K562 (cell line): ENCODE measurements around the gene BLOC1S4. TPM values are rescaled to one million over a fixed set of nuclear protein-coding genes. Genes with fewer than 3 reads are reported as not detected.
A peak's percentile ranks its signal among the peaks of the same experiment; 100 is the strongest.

Source experiments
- ATAC-seq: fragments of 200-7000 bp; cut with Tn5 transposase; 3 replicates; pipeline ENCODE4 v1.9.1; 2020; ENCODE audit warnings: moderate library complexity
- BruUV-seq: library from RNA; stranded (reverse); fragments of 400-500 nt; replicated peaks from 2 replicates; lab custom pipeline; 2021; lab: Mats Ljungman, UMichigan
- CTCF ChIA-PET: fragments of 300-600 bp; formaldehyde crosslinking; extraction: SDS; loops from one replicate; lab custom pipeline; 2021; ENCODE audit warnings: low intra/inter-chr PET ratio; lab: Yijun Ruan, JAX
- POLR2A ChIA-PET: fragments of 300-600, 350-650 bp; sonication (Branson Sonifier 250); formaldehyde crosslinking; extraction: SDS; loops from one replicate; lab custom pipeline; 2021; ENCODE audit warnings: antibody characterized with exemption, inconsistent platforms; lab: Yijun Ruan, JAX
- DNase-seq, 4 experiments: peaks; one replicate each; pipeline versions ENCODE4 v3.0.0 to v3.0.0-alpha.2; 2011 to 2018; ENCODE audit warnings: low spot score in 3 of 4, mixed read lengths in 3 of 4; ENCODE audit errors: extremely low read depth in 1 of 4
- FAIRE-seq: peaks from 2 replicates; lab custom pipeline; 2011; peaks lifted over from hg19 to GRCh38; lab: Jason Lieb, UNC
- H2AFZ ChIP-seq: 2 replicates; pipeline ENCODE4 v1.6.0; 2011; ENCODE audit warnings: low read depth, low read length, control low read depth, inconsistent platforms
- H3K27ac ChIP-seq: fragments of 200-600 bp; 3 replicates; pipeline ENCODE4 v1.8.0; 2011; ENCODE audit warnings: low read depth, mild to moderate bottlenecking, control low read depth, inconsistent platforms, low read length, moderate library complexity, mixed read lengths; ENCODE audit errors: extremely low read depth
- H3K27me3 ChIP-seq, 2 experiments: fragments of 300-600 bp in 1 of 2; 2 replicates in 1 of 2; 3 replicates in 1 of 2; pipeline versions ENCODE4 v1.6.0 to v1.8.0; 2011; ENCODE audit warnings: inconsistent platforms in 2 of 2, low read length in 2 of 2, mild to moderate bottlenecking in 1 of 2, mixed read lengths in 1 of 2, moderate library complexity in 1 of 2; ENCODE audit not compliant: control insufficient read depth in 2 of 2, insufficient read depth in 2 of 2
- H3K36me3 ChIP-seq: fragments of 300-600 bp; 3 replicates; pipeline ENCODE4 v1.8.0; 2011; ENCODE audit warnings: mild to moderate bottlenecking, low read length, inconsistent platforms; ENCODE audit not compliant: control insufficient read depth, insufficient read depth
- H3K4me1 ChIP-seq, 2 experiments: fragments of 200-600 bp in 1 of 2; replicated peaks in 1 of 2; 2 replicates in 1 of 2; 3 replicates in 1 of 2; pipeline versions ENCODE4 v1.5.1 to v1.8.0; 2011; ENCODE audit warnings: inconsistent platforms in 2 of 2, low read length in 2 of 2, mild to moderate bottlenecking in 1 of 2, mixed read lengths in 1 of 2, moderate library complexity in 1 of 2; ENCODE audit not compliant: control insufficient read depth in 2 of 2, insufficient read depth in 2 of 2
- H3K4me2 ChIP-seq: 2 replicates; pipeline ENCODE4 v1.6.1; 2011; ENCODE audit warnings: low read length, control low read depth, inconsistent platforms, mixed read lengths; ENCODE audit not compliant: insufficient read depth
- H3K4me3 ChIP-seq: fragments of 200-600 bp; sonication (generic), shearing (Covaris generic); 2 replicates; pipeline ENCODE4 v1.5.1; 2016; ENCODE audit warnings: control low read depth, inconsistent platforms
- H3K79me2 ChIP-seq: fragments of 200-600 bp; 3 replicates; pipeline ENCODE4 v1.8.0; 2011; ENCODE audit warnings: low read length, inconsistent platforms; ENCODE audit not compliant: control insufficient read depth, insufficient read depth
- H3K9ac ChIP-seq, 2 experiments: 2 replicates each; pipeline versions ENCODE4 v1.6.0 to v1.6.1; 2011; ENCODE audit warnings: low read depth in 2 of 2, low read length in 2 of 2, control low read depth in 1 of 2, inconsistent platforms in 1 of 2, mild to moderate bottlenecking in 1 of 2, mixed read lengths in 1 of 2; ENCODE audit not compliant: insufficient read depth in 1 of 2
- H3K9me1 ChIP-seq: one replicate; pipeline ENCODE4 v1.6.0; 2011; ENCODE audit warnings: inconsistent platforms, mild to moderate bottlenecking, low read length, moderate library complexity; ENCODE audit not compliant: control insufficient read depth, insufficient read depth
- H3K9me3 ChIP-seq: replicated peaks from 2 replicates; pipeline ENCODE4 v1.5.1; 2011; ENCODE audit warnings: low read depth, low read length, inconsistent platforms; ENCODE audit not compliant: control insufficient read depth, insufficient read depth
- H4K20me1 ChIP-seq: replicated peaks from 2 replicates; pipeline ENCODE4 v1.6.1; 2011; ENCODE audit warnings: low read length, inconsistent platforms, mixed read lengths; ENCODE audit not compliant: control insufficient read depth, insufficient read depth
- ARID2 ChIP-seq: fragments of 450-650 bp; IDR thresholded peaks from 2 replicates; pipeline ENCODE4 v1.6.1; 2017; ENCODE audit warnings: antibody characterized with exemption, mild to moderate bottlenecking
- DACH1 ChIP-seq: fragments of 450-650 bp; IDR thresholded peaks from 2 replicates; pipeline ENCODE4 v1.6.1; 2018; ENCODE audit not compliant: partially characterized antibody
- ELF2 ChIP-seq: fragments of 250-450 bp; sonication (Bioruptor Pico); IDR thresholded peaks from 2 replicates; pipeline ENCODE4 v1.5.0; 2021; ENCODE audit warnings: mild to moderate bottlenecking
- FUS ChIP-seq: fragments of 200-400 bp; formaldehyde crosslinking; optimal IDR thresholded peaks from 2 replicates; pipeline ENCODE3; 2017; ENCODE audit warnings: low read depth, low read length
- KDM2B ChIP-seq: fragments of 250-450 bp; sonication (Bioruptor Pico); IDR thresholded peaks from 2 replicates; pipeline ENCODE4 v1.8.0; 2021; ENCODE audit warnings: mild to moderate bottlenecking, moderate library complexity
- KDM5B ChIP-seq: fragments of 200-600 bp; sonication (generic); IDR thresholded peaks from 2 replicates; pipeline ENCODE4 v1.6.1; 2012; ENCODE audit warnings: low read depth, mild to moderate bottlenecking, moderate library complexity, low read length, control low read depth, inconsistent platforms; ENCODE audit not compliant: insufficient replicate concordance
- NR0B1 ChIP-seq: fragments of 450-650 bp; IDR thresholded peaks from one replicate; pipeline ENCODE4 v1.6.1; 2018; ENCODE audit warnings: mild to moderate bottlenecking, moderate library complexity; ENCODE audit not compliant: partially characterized antibody
- NR3C1 ChIP-seq: sonication (generic); formaldehyde crosslinking; IDR thresholded peaks from 2 replicates; pipeline ENCODE4 v1.8.1; 2022; ENCODE audit warnings: missing genetic modification reagents
- PHF20 ChIP-seq: fragments of 450-650 bp; IDR thresholded peaks from 2 replicates; pipeline ENCODE4 v1.6.1; 2018; ENCODE audit not compliant: partially characterized antibody
- POLR2AphosphoS2 ChIP-seq: IDR thresholded peaks from 2 replicates; pipeline ENCODE4 v1.6.1; 2012; ENCODE audit warnings: low read length, improper control_type of control experiment
- POLR2B ChIP-seq: fragments of 450-650 bp; IDR thresholded peaks from 2 replicates; pipeline ENCODE4 v1.6.1; 2018; ENCODE audit warnings: low read depth; ENCODE audit not compliant: partially characterized antibody
- PTBP1 ChIP-seq: fragments of 200-400 bp; formaldehyde crosslinking; IDR thresholded peaks from 2 replicates; pipeline ENCODE4 v1.6.1; 2017; ENCODE audit warnings: low read depth, low read length
- SIN3B ChIP-seq: fragments of 450-650 bp; IDR thresholded peaks from 2 replicates; pipeline ENCODE4 v1.6.1; 2017; ENCODE audit warnings: low read depth, mild to moderate bottlenecking, moderate library complexity
- SOX6 ChIP-seq: fragments of 450-650 bp; IDR thresholded peaks from 2 replicates; pipeline ENCODE4 v1.6.1; 2014; ENCODE audit warnings: mild to moderate bottlenecking
- SP2 ChIP-seq: IDR thresholded peaks from 2 replicates; pipeline ENCODE4 v1.6.1; 2011; ENCODE audit warnings: mild to moderate bottlenecking, low read depth, low read length, moderate library complexity; ENCODE audit not compliant: poor library complexity, severe bottlenecking; ENCODE audit errors: extremely low read depth
- SUPT5H ChIP-seq: fragments of 450-650 bp; IDR thresholded peaks from 2 replicates; pipeline ENCODE4 v1.6.1; 2016
- ZNF175 ChIP-seq: fragments of 200-800 bp; sonication (Bioruptor generic); IDR thresholded peaks from 2 replicates; pipeline ENCODE4 v1.6.1; 2016; ENCODE audit warnings: low read depth, mild to moderate bottlenecking, missing genetic modification characterization, missing compliant biosample characterization
- ZNF431 ChIP-seq: sonication (generic); formaldehyde crosslinking; IDR thresholded peaks from 2 replicates; pipeline ENCODE4 v1.8.0; 2022; ENCODE audit warnings: mild to moderate bottlenecking, missing genetic modification reagents
- WGBS: fragments of 100-300 bp; shearing (Covaris generic); methylation state at CpG from one replicate; pipeline ENCODE4 v1.1.6; 2016; ENCODE audit warnings: low coverage, mixed read lengths; ENCODE audit not compliant: insufficient coverage; ENCODE audit errors: missing lambda C conversion rate; 5-methylcytosine and 5-hydroxymethylcytosine counted together
- in situ Hi-C: fragments of 300-500 bp; cut with MboI; formaldehyde crosslinking; loops from 4 replicates; pipeline ENCODE4 v1.15.0; 2018; ENCODE audit warnings: inconsistent platforms, mixed read lengths
- intact Hi-C: fragments of 100-400 bp; cut with micrococcal nuclease; formaldehyde crosslinking; loops from 2 replicates; pipeline ENCODE4 v1.14.2; 2022
- polyA plus RNA-seq, 8 experiments: library from polyadenylated mRNA; depleted of rRNA in 4 of 8; stranded (reverse) in 5 of 8; unstranded in 3 of 8; fragments of >200 nt; fragmentation: Nextera tagmentation in 2 of 8; fragmentation: Illumina TruSeq in 1 of 8; extraction: Ambion mirVana in 2 of 8; extraction: Trizol in 1 of 8; gene quantifications; 2 replicates each; pipeline versions ENCODE4 v1.2.1 to v1.2.3, GENCODE V29; 2011 to 2014; ENCODE audit warnings: inconsistent platforms in 1 of 8, missing spikeins in 1 of 8
- total RNA-seq, 7 experiments: library from RNA; depleted of rRNA in 6 of 7; stranded (reverse); fragments of >200 nt in 6 of 7; fragmentation: Illumina TruSeq in 2 of 7; extraction: Trizol in 2 of 7; gene quantifications; 2 replicates each; pipeline versions ENCODE4 v1.2.1 to v1.2.3, GENCODE V29; 2011 to 2021; ENCODE audit warnings: low replicate concordance in 1 of 7
- TF ChIP-seq, protein P1 (sequence below): fragments of 450-650 bp; IDR thresholded peaks from 2 replicates; pipeline ENCODE4 v1.6.1; 2018; ENCODE audit not compliant: partially characterized antibody

BLOC1S4 gene
- total and polyA plus RNA-seq, 9 of the 15 experiments (the other 6 are each of a cell fraction or from before 2014, with no cell fraction given), result 3.1 to 31.6 (median 11.2) TPM

GRCh38 chr4:6718932-6719610 lies 3.1 kb downstream of the BLOC1S4 start:
- in situ Hi-C loops, result no loop called here
- ATAC-seq, result no peak
- TF ChIP-seq DACH1 (no peak), SOX6 (no peak), NR0B1 (no peak), KDM5B (no peak), PHF20 (no peak), SUPT5H (peak; percentile 25; the same call in 1 of the 2 replicates), NR3C1 (CRISPR knock-in tag) (no peak), ZNF175 (no peak), KDM2B (CRISPR knock-in tag) (no peak), ELF2 (CRISPR knock-in tag) (no peak), FUS (no peak), SP2 (no peak), POLR2B (peak; percentile 23), ZNF431 (CRISPR knock-in tag) (no peak), POLR2AphosphoS2 (0 out of 2 replicates have a peak, but pooled peaks have one; percentile 28), SIN3B (no peak), PTBP1 (no peak), ARID2 (no peak)
- TF ChIP-seq, protein P1, sequence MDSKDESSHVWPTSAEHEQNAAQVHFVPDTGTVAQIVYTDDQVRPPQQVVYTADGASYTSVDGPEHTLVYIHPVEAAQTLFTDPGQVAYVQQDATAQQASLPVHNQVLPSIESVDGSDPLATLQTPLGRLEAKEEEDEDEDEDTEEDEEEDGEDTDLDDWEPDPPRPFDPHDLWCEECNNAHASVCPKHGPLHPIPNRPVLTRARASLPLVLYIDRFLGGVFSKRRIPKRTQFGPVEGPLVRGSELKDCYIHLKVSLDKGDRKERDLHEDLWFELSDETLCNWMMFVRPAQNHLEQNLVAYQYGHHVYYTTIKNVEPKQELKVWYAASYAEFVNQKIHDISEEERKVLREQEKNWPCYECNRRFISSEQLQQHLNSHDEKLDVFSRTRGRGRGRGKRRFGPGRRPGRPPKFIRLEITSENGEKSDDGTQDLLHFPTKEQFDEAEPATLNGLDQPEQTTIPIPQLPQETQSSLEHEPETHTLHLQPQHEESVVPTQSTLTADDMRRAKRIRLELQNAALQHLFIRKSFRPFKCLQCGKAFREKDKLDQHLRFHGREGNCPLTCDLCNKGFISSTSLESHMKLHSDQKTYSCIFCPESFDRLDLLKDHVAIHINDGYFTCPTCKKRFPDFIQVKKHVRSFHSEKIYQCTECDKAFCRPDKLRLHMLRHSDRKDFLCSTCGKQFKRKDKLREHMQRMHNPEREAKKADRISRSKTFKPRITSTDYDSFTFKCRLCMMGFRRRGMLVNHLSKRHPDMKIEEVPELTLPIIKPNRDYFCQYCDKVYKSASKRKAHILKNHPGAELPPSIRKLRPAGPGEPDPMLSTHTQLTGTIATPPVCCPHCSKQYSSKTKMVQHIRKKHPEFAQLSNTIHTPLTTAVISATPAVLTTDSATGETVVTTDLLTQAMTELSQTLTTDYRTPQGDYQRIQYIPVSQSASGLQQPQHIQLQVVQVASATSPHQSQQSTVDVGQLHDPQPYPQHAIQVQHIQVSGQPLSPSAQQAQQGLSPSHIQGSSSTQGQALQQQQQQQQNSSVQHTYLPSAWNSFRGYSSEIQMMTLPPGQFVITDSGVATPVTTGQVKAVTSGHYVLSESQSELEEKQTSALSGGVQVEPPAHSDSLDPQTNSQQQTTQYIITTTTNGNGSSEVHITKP, result no peak

More at GRCh38 chr4:6718932-6719610, 3.1 kb downstream of the BLOC1S4 start:
- no TSS peak for BruUV-seq
- 44% methylated on average over 7 of the region's 7 CpGs for WGBS
- no peak for FAIRE-seq
- DNase-seq, result peak in 1 of 4 experiments; percentile 6
- CTCF ChIA-PET, result interaction anchor here (0.6 to 4.0 kb wide), 7 partner anchors 44 to 363 kb away, joined by 3 to 66 read pairs (median 12); partner anchors contain the start of gene KIAA0232
- no peak overlapping the region for H3K9ac ChIP-seq
- no peaks in the 10 kb centered on the region for H3K9me1 ChIP-seq
- peaks cover 31% of the 10 kb centered on the region for H3K79me2 ChIP-seq
- no peak overlapping the region for H3K4me2 ChIP-seq
- no peak overlapping the region for H3K27ac ChIP-seq
- H3K36me3 ChIP-seq, result no peaks in the 10 kb centered on the region
- H4K20me1 ChIP-seq, result 0 out of 2 replicates have a peak, but pooled peaks cover 4% of the 10 kb centered on the region
- intact Hi-C loops, result no loop called here
- H3K9me3 ChIP-seq, result no peaks in the 10 kb centered on the region
- POLR2A ChIA-PET, result interaction anchor here (0.5 to 2.4 kb wide), 8 partner anchors 9 to 322 kb away, joined by 3 to 8 read pairs (median 4); partner anchors contain the start of gene MRFAP1L1
- H2AFZ ChIP-seq, result no peak overlapping the region
- H3K27me3 ChIP-seq, result no peaks in the 10 kb centered on the region
- H3K4me1 ChIP-seq, result peaks cover 22 to 31% of the 10 kb centered on the region in 2 experiments; a peak in 4 of 5 replicates
- no peak overlapping the region for H3K4me3 ChIP-seq
